ENCODE results near the gene PER3.

PER3 gene

DNA sequence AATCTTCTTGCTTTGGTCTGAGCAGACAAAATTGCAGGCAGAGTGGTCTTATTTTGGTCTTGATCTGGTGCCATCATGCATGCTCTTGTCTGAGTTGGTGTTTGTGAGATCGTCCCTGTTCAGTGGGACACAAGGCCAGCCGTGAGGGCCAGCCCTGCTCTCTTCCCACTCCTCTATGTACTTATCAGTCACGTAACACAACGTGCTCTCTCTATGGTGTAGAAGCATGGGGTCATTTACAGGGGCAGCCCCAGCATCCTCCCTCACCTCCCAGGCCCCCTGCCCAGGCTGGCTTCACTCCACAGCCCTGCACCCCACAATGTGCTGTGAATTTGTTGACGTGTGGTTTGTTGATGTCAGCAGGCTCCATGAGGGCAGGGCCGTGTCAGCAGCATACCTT lies 87.0 kb downstream of the PER3 start:
- TF ChIP-seq POLR2A (IDR thresholded peaks at IDR 0.05; ENCODE audit: low read depth, low read length) (no peak), TAF1 (IDR thresholded peaks at IDR 0.05; ENCODE audit: low read depth, low read length) (no peak), POU2F2 (IDR thresholded peaks at IDR 0.05; ENCODE audit: low read depth, low read length) (no peak), SPI1 (IDR thresholded peaks at IDR 0.05; ENCODE audit: low read depth, low read length) (no peak), PAX5 (IDR thresholded peaks at IDR 0.05; ENCODE audit: insufficient read depth, low read length, severe bottlenecking) (no peak), POLR2AphosphoS5 (IDR thresholded peaks at IDR 0.05; ENCODE audit: low read depth, low read length) (no peak)
- FAIRE-seq (no peak), DNase-seq (ENCODE audit: insufficient read length, low spot score) (no peak)

DNA sequence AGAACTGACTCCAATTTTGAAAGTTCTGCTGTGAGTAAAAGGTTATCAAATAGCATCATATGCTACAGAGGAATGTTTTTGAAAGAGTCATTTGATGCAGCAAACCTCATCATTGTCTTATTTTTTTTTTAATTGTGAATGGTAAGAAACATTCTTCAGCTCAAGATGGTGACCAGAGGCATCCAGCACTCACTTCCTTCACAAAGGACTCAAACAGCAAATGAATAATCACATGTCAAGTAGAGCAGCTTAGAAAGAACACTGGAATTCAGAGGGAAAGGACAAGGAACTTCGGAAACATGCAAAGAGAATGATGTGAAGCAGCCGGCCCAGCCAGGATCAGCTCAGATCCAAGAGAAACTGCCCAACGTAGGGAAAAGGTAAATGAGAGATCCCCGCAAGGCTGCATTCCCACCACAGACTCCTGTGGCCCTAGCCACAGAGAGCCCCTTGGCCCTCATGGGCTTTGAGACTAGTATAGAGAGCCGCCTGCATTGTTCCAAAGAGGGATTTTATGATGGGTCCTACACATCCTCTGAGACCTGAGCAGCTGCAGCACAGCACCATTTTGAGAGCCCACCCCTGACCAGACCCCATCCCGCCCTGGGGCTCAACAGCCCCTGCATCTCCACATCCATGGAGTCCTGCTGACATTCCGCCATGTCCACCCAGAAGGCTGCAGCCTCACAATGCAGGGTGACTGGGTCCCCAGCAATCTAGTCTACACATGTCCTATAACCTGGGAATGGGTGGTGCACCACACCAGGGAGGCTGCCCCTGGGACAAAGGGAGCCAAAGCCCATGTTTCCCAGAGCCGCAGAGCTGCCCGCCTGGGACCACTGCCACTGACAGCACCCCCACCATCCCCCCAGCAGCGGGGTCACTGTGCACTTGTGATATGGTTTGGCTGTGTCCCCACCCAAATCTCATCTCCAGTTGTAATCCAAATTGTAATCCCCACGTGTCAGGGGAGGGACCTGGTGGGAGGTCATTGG lies 90.0 kb downstream of the PER3 start:
- DNase-seq (ENCODE audit: insufficient read length, low spot score) (no peak), FAIRE-seq (no peak)
- no peak for TF ChIP-seq POLR2A (IDR thresholded peaks at IDR 0.05; ENCODE audit: low read depth, low read length)
- TF ChIP-seq POLR2AphosphoS5 (IDR thresholded peaks at IDR 0.05; ENCODE audit: low read depth, low read length), result no peak
- TF ChIP-seq PAX5 (IDR thresholded peaks at IDR 0.05; ENCODE audit: insufficient read depth, low read length, severe bottlenecking), result no peak
- no peak for TF ChIP-seq SPI1 (IDR thresholded peaks at IDR 0.05; ENCODE audit: low read depth, low read length)

GRCh38 chr1:7878027-7878426 lies 93.9 kb downstream of the PER3 start:
- DNase-seq (ENCODE audit: insufficient read length, low spot score) (no peak), FAIRE-seq (no peak)
- TF ChIP-seq SPI1 (IDR thresholded peaks at IDR 0.05; ENCODE audit: low read depth, low read length) (no peak), POU2F2 (IDR thresholded peaks at IDR 0.05; ENCODE audit: low read depth, low read length) (no peak), TAF1 (IDR thresholded peaks at IDR 0.05; ENCODE audit: low read depth, low read length) (no peak), POLR2AphosphoS5 (IDR thresholded peaks at IDR 0.05; ENCODE audit: low read depth, low read length) (no peak), POLR2A (IDR thresholded peaks at IDR 0.05; ENCODE audit: low read depth, low read length) (no peak), PAX5 (IDR thresholded peaks at IDR 0.05; ENCODE audit: insufficient read depth, low read length, severe bottlenecking) (no peak)

GRCh38 chr1:7879228-7879627 lies 95.1 kb downstream of the PER3 start:
- no peak for DNase-seq (ENCODE audit: insufficient read length, low spot score)
- TF ChIP-seq POU2F2 (IDR thresholded peaks at IDR 0.05; ENCODE audit: low read depth, low read length), result no peak
- no peak for TF ChIP-seq TAF1 (IDR thresholded peaks at IDR 0.05; ENCODE audit: low read depth, low read length)
- TF ChIP-seq POLR2A (IDR thresholded peaks at IDR 0.05; ENCODE audit: low read depth, low read length), result no peak
- no peak for TF ChIP-seq PAX5 (IDR thresholded peaks at IDR 0.05; ENCODE audit: insufficient read depth, low read length, severe bottlenecking)
- TF ChIP-seq SPI1 (IDR thresholded peaks at IDR 0.05; ENCODE audit: low read depth, low read length), result no peak
- TF ChIP-seq POLR2AphosphoS5 (IDR thresholded peaks at IDR 0.05; ENCODE audit: low read depth, low read length), result no peak
- no peak for FAIRE-seq

- TF ChIP-seq TAF1 (IDR thresholded peaks at IDR 0.05; ENCODE audit: low read depth, low read length) (no peak), POU2F2 (IDR thresholded peaks at IDR 0.05; ENCODE audit: low read depth, low read length) (no peak)
- DNase-seq (ENCODE audit: insufficient read length, low spot score), result no peak
- no peak for FAIRE-seq
Observed at GRCh38 chr1:7884757-7885156, 100.7 kb downstream of the PER3 start.

GRCh38 chr1:7885513-7886404 lies 101.7 kb downstream of the PER3 start:
- DNase-seq (ENCODE audit: insufficient read length, low spot score), result no peak

DNA sequence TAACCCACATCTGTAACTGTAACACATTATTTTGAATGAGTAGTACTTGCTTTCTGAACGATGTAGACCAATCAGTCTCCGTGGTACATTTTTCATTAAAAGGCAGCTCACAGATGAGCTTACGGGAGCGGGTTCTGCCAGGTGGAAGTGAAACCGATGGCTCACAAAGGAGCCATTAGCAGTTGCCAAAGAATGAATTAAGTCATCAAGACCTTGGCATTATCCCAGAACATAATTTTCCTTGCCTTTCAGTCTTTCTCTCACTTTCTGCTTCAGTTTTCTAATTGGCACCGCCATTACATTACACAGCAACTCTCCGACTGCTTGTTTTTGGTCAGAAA lies 102.3 kb downstream of the PER3 start:
- TF ChIP-seq PAX5 (IDR thresholded peaks at IDR 0.05; ENCODE audit: insufficient read depth, low read length, severe bottlenecking), result no peak
- TF ChIP-seq SPI1 (IDR thresholded peaks at IDR 0.05; ENCODE audit: low read depth, low read length), result peak; percentile 54; the same call in 1 of the 2 replicates
- FAIRE-seq, result no peak
- DNase-seq (ENCODE audit: insufficient read length, low spot score), result no peak

More at GRCh38 chr1:7885513-7886404, 101.7 kb downstream of the PER3 start:
- TF ChIP-seq POLR2A (IDR thresholded peaks at IDR 0.05; ENCODE audit: low read depth, low read length), result no peak
- no peak for TF ChIP-seq SPI1 (IDR thresholded peaks at IDR 0.05; ENCODE audit: low read depth, low read length)
- TF ChIP-seq POLR2AphosphoS5 (IDR thresholded peaks at IDR 0.05; ENCODE audit: low read depth, low read length), result no peak
- no peak for TF ChIP-seq POU2F2 (IDR thresholded peaks at IDR 0.05; ENCODE audit: low read depth, low read length)
- TF ChIP-seq PAX5 (IDR thresholded peaks at IDR 0.05; ENCODE audit: insufficient read depth, low read length, severe bottlenecking), result no peak
- no peak for TF ChIP-seq TAF1 (IDR thresholded peaks at IDR 0.05; ENCODE audit: low read depth, low read length)
- no peak for FAIRE-seq

DNA sequence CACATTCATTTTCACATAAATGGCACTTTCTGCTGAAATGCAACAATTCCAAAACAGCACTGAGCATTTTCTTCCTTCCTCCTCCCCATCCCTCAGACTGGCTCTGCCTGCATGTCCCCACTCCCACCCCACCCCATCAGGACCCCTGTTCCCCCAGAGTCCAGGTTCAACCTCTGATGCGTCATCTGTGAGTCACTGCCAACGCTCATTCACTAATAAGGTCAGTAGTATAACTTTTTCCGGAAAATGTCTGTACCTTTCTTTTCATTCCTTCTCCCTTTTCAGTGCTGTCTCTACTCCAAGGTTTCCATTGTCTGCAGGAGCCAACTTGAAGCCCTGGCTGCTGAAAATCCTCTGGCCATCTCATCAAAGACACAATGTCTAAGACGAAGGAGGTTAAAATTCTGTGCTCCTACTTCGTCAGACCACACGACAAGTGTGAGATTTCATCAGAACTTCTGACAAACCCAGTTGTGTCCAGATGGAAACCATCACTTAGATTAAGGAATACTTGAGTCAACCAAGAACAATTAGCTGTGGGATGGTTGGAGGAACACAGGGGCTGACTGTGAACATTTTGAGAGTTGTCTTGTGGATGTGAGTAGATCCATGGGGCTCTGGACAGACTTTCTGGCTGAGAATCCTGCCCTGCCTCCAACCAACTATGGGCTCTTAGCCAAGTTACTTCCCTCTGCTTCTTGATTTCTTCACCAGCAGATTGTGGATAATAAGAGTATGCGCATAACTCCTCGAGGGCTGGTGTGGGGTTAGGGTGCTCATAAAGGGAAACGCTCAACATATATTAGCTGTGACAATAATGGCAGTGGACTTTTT lies 104.4 kb downstream of the PER3 start:
- DNase-seq (ENCODE audit: insufficient read length, low spot score), result no peak
- TF ChIP-seq PAX5 (IDR thresholded peaks at IDR 0.05; ENCODE audit: insufficient read depth, low read length, severe bottlenecking) (no peak), TAF1 (IDR thresholded peaks at IDR 0.05; ENCODE audit: low read depth, low read length) (no peak), SPI1 (IDR thresholded peaks at IDR 0.05; ENCODE audit: low read depth, low read length) (no peak), POLR2A (IDR thresholded peaks at IDR 0.05; ENCODE audit: low read depth, low read length) (no peak), POU2F2 (IDR thresholded peaks at IDR 0.05; ENCODE audit: low read depth, low read length) (no peak), POLR2AphosphoS5 (IDR thresholded peaks at IDR 0.05; ENCODE audit: low read depth, low read length) (no peak)
- no peak for FAIRE-seq

DNA sequence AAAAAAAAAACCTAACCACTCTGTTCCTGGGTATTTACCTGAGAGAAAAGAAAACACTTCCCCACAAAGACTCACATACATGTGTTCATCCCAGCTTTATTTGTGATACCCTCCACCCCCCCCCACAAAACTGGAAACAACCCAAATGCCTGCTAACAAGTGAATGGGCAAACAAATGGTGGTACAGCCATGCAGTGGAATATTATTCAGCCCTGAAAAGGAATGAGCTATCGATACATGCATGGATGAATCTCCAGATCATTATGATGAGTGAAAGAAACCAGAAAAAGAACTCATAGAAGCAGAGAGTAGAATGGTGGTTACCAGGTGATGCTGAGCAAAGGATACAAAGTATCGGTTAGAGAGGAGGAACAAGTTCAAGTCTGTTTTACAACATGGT lies 106.8 kb downstream of the PER3 start:
- TF ChIP-seq TAF1 (IDR thresholded peaks at IDR 0.05; ENCODE audit: low read depth, low read length), result no peak
- no peak for TF ChIP-seq SPI1 (IDR thresholded peaks at IDR 0.05; ENCODE audit: low read depth, low read length)
- no peak for TF ChIP-seq POU2F2 (IDR thresholded peaks at IDR 0.05; ENCODE audit: low read depth, low read length)
- TF ChIP-seq POLR2AphosphoS5 (IDR thresholded peaks at IDR 0.05; ENCODE audit: low read depth, low read length), result no peak
- no peak for TF ChIP-seq POLR2A (IDR thresholded peaks at IDR 0.05; ENCODE audit: low read depth, low read length)
- no peak for TF ChIP-seq PAX5 (IDR thresholded peaks at IDR 0.05; ENCODE audit: insufficient read depth, low read length, severe bottlenecking)
- no peak for DNase-seq (ENCODE audit: insufficient read length, low spot score)
- no peak for FAIRE-seq

Measured in GM12891 (cell line).